SK-N-SH (cell line): Measurements from ENCODE around the gene NAALADL2.

Experiments used
- EZH2phosphoT487 ChIP-seq: fragments of 200-600 bp; sonication (generic); IDR thresholded peaks from 2 replicates; pipeline ENCODE4 v1.6.1; 2017; ENCODE audit warnings: low read depth, mixed run types, mild to moderate bottlenecking, antibody characterized with exemption, moderate library complexity, borderline replicate concordance
- MXI1 ChIP-seq: IDR thresholded peaks from 2 replicates; pipeline ENCODE4 v1.6.1; 2012; ENCODE audit warnings: mild to moderate bottlenecking, low read depth, low read length, improper control_type of control experiment
- NRF1 ChIP-seq: IDR thresholded peaks from 2 replicates; pipeline ENCODE4 v1.6.1; 2012; ENCODE audit warnings: low read depth, mild to moderate bottlenecking, low read length
- POLR2AphosphoS5 ChIP-seq: IDR thresholded peaks from 2 replicates; pipeline ENCODE4 v1.6.1; 2012; ENCODE audit warnings: low read depth, low read length
- RAD21 ChIP-seq: IDR thresholded peaks from 2 replicates; pipeline ENCODE4 v1.6.1; 2012; ENCODE audit warnings: mild to moderate bottlenecking, low read length
- TCF12 ChIP-seq: IDR thresholded peaks from 2 replicates; pipeline ENCODE4 v1.4.0; 2012
- TF ChIP-seq, protein P1 (sequence below): fragments of 200-600 bp; sonication (generic); IDR thresholded peaks from 2 replicates; pipeline ENCODE4 v1.6.1; 2017; ENCODE audit warnings: antibody characterized with exemption, mild to moderate bottlenecking, moderate library complexity
- TF ChIP-seq, protein P2 (sequence below): IDR thresholded peaks from 2 replicates; pipeline ENCODE4; 2012
- TF ChIP-seq, protein P3 (sequence below): IDR thresholded peaks from 2 replicates; pipeline ENCODE4 v1.4.0; 2012; ENCODE audit warnings: low read depth

DNA sequence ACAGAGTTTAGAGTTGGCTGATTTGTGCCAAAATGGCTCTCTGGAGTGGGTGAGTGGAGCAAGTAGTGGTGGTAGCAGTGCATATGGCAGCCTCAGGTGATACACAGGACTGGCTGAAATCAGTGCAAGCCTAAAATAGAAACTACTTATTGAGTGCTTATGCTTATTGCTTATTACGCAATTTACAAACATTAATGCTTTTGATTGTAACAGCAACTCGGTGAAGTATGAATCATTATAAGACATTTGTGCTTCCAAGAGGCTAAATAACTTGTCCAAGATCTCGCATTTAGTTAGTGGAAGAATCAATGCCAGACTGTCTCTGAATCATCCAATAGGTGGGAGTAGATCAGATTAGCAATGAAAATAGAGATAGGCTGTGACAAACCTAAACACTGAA, 353.8 kb downstream of the NAALADL2 start:
- TF ChIP-seq, protein P1, sequence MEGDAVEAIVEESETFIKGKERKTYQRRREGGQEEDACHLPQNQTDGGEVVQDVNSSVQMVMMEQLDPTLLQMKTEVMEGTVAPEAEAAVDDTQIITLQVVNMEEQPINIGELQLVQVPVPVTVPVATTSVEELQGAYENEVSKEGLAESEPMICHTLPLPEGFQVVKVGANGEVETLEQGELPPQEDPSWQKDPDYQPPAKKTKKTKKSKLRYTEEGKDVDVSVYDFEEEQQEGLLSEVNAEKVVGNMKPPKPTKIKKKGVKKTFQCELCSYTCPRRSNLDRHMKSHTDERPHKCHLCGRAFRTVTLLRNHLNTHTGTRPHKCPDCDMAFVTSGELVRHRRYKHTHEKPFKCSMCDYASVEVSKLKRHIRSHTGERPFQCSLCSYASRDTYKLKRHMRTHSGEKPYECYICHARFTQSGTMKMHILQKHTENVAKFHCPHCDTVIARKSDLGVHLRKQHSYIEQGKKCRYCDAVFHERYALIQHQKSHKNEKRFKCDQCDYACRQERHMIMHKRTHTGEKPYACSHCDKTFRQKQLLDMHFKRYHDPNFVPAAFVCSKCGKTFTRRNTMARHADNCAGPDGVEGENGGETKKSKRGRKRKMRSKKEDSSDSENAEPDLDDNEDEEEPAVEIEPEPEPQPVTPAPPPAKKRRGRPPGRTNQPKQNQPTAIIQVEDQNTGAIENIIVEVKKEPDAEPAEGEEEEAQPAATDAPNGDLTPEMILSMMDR, result no peak
- TF ChIP-seq MXI1, result no peak
- TF ChIP-seq EZH2phosphoT487, result no peak
- TF ChIP-seq TCF12, result no peak
- no peak for TF ChIP-seq POLR2AphosphoS5
- TF ChIP-seq NRF1, result no peak
- no peak for TF ChIP-seq RAD21
- TF ChIP-seq, protein P2, sequence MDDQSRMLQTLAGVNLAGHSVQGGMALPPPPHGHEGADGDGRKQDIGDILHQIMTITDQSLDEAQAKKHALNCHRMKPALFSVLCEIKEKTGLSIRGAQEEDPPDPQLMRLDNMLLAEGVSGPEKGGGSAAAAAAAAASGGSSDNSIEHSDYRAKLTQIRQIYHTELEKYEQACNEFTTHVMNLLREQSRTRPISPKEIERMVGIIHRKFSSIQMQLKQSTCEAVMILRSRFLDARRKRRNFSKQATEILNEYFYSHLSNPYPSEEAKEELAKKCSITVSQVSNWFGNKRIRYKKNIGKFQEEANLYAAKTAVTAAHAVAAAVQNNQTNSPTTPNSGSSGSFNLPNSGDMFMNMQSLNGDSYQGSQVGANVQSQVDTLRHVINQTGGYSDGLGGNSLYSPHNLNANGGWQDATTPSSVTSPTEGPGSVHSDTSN, result no peak
- TF ChIP-seq, protein P3, sequence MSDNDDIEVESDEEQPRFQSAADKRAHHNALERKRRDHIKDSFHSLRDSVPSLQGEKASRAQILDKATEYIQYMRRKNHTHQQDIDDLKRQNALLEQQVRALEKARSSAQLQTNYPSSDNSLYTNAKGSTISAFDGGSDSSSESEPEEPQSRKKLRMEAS, result no peak
